GM12873 (cell line): ENCODE results near the gene TMEM183A.

ENCODE experiments used
- TF ChIP-seq, protein P1 (sequence below): IDR thresholded peaks from 2 replicates; pipeline ENCODE4 v1.5.1; 2012; ENCODE audit warnings: low read depth, mild to moderate bottlenecking, moderate library complexity, low read length, control low read depth; ENCODE audit not compliant: insufficient read depth; ENCODE audit errors: missing control alignments

TMEM183A gene

DNA sequence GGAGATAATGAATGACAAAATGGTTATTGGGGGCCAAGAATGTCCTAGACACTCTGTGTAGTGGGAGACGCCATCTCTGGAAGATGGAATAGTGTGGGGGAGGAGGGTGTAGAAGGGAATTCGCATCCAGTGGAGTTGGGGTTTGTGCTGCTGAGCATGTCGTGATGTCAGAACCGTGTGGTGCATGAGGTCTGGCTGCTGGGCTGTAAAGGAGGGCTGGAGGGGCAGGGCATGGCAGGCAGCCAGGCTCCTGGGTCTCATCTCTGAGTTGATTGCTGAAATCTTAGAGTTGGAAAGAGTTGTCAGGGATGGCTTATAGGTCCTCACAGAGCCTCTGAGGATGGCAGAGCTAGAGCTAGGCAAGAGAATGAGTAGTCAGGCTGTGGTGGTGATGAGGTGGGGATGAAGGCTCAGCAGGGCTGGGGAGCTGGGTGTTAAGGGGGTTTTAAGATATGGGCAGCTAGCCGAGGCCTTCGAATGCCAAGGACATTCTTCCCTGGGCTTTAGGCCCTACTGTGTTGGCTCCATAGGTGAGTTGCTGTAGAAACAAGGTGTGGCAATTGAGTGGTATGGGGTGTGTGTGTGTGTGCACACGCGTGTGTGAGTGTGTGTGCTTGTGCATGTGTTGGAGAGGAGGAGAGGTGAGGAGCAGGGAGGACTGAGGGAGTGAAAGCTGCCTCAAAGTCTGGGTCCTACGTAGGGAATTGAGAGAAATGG is 21.1 kb downstream of the TMEM183A start:
- TF ChIP-seq, protein P1, sequence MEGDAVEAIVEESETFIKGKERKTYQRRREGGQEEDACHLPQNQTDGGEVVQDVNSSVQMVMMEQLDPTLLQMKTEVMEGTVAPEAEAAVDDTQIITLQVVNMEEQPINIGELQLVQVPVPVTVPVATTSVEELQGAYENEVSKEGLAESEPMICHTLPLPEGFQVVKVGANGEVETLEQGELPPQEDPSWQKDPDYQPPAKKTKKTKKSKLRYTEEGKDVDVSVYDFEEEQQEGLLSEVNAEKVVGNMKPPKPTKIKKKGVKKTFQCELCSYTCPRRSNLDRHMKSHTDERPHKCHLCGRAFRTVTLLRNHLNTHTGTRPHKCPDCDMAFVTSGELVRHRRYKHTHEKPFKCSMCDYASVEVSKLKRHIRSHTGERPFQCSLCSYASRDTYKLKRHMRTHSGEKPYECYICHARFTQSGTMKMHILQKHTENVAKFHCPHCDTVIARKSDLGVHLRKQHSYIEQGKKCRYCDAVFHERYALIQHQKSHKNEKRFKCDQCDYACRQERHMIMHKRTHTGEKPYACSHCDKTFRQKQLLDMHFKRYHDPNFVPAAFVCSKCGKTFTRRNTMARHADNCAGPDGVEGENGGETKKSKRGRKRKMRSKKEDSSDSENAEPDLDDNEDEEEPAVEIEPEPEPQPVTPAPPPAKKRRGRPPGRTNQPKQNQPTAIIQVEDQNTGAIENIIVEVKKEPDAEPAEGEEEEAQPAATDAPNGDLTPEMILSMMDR = no peak

DNA sequence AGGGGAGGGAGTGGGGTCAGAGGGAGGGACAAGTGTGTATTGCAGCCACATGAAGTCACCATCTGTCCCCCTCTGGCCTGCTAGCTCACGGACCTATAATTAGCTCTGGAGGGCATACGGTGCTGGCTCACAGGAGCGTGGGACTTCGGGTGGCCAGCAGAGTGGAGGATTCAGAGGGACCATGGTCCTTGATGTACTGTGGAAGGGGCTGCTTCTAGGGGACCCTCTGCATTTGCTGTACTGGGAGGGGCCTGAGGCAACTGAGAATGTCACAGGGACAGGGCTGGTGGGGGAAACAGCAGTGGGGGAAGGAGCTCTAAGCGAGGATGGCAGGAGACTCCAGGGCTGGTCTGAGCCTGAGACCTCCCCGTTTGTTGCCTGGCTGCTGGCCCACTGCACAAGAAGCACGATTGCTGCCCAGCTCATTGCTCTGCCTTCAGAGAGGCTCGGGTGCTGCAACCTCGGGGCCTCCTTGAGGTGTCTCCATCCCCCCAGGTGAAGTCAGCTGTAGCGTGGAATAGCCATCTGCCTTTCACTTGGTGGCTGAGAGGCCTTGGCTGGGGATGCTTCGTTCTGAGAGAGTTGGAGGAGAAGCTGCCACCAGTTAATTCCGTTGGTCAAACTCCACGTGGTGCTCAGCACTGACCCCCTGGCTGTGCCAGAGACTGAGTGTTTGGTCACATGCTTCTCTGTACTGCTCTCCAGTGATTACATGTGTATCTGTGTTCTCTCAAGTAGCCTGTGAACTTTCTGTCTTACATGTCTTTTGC is 21.8 kb downstream of the TMEM183A start:
- TF ChIP-seq, protein P1 = no peak

DNA sequence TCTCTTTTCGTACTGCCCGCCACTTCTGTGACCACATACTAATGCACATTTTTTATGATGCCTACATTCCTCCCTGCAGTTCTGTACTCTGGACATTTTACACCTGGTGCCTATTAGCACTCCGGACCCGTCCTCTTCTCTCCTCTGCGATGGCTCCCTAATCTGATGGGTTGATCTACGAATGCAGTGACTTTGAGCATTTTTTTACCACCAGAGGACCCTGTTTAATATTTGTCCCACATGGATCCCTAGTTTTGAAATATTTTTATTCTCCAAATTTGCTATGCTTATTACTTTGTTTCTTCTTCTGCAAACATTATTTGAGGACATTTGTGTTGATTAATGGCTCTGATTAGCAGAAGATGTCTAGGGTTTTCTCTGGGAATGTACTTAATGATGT is 24.3 kb downstream of the TMEM183A start:
- TF ChIP-seq, protein P1 = peak; percentile 34

DNA sequence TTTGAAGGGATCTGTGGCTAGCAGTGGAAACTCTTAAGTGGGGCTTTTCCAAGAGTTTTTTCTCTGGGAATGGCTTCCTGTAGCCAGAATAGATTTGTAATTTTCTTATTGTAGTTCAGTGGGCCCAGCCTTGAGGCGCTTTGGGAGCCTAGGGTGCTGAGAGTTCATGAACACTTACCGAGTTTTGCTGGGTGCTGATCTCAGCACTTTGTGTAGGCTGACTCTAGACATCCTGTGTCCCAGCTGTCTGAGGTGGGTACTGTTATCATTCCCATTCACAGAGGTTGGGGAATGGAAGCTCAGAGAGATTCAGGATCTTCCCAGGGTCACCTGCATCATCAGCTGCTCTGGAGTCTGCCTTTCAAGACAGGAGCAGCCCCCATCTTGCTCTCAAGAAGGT is 26.1 kb downstream of the TMEM183A start:
- TF ChIP-seq, protein P1 = no peak

DNA sequence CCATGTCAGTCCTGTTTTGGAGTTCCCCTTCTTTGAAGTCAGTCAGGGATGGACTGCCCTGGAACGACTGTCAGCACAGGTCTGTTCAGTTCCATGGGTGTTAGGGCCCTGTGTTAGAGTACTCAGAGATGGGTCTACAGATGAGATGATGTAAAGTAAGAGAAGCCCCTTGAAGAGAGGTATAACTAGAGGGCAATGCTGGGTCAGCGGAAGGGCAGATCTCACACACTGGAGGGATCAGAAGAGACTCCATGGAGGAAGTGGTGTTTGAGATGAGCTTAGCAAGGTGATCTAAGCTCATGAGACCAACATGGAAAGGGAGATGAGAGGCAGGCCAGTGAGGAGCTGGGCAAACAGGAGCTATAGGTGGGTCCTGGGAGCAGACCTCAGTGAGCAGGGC is 26.7 kb downstream of the TMEM183A start:
- TF ChIP-seq, protein P1 = no peak

DNA sequence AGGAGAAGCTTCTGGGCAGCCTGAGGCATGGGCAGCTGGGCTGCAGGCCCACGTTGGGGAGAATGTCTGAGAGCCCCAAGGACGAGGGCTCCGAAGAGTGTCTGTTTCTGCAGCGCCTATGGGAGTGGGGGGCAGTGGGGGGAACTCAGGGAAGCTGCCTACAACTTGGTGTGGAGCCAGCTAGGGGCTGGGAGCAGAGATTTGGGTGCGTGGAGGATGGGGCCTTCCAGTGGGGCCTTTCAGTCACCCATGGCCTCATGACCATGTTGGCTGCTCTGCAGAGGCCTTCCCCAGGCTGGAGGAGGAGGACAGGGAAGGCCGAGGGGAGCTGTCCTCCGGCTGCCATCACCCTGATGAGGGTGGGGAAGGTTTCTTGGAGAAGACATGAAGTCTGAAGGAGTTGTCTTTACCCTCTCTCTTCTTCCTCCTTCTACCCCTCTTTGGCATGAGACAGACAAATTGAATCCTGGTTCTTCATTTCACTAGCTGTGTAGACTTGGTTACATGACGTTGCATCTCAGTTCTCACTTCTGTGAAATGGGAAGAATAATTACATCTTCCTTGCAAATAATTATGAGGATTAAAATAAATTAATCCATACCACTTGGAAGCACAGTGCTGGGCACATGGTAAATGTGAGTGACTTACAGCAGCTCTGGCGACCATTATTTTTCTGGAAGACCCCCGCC is 27.4 kb downstream of the TMEM183A start:
- TF ChIP-seq, protein P1 = no peak
